H1 (cell line): ENCODE measurements around the gene ALDOC. TPM values are rescaled to one million over a fixed set of nuclear protein-coding genes. Genes with fewer than 3 reads are reported as not detected.

ENCODE experiments used
- CHD1 ChIP-seq: IDR thresholded peaks from 2 replicates; pipeline ENCODE4 v1.6.1; 2012; ENCODE audit warnings: low read depth, low read length, improper control_type of control experiment
- CTCF ChIP-seq, 3 experiments: IDR thresholded peaks; 1 replicate in 2 of 3; 2 replicates in 1 of 3; pipeline versions ENCODE4 v1.5.1 to v1.6.1; 2011; ENCODE audit warnings: low read length in 3 of 3, mild to moderate bottlenecking in 3 of 3, inconsistent platforms in 2 of 3, low read depth in 1 of 3, moderate library complexity in 1 of 3; ENCODE audit not compliant: insufficient read depth in 1 of 3; ENCODE audit errors: control extremely low read depth in 1 of 3
- HDAC6 ChIP-seq: IDR thresholded peaks from one replicate; pipeline ENCODE4 v1.7.1; 2012; ENCODE audit warnings: low read depth, mild to moderate bottlenecking, inconsistent platforms, low read length, moderate library complexity
- MAFK ChIP-seq: IDR thresholded peaks from 2 replicates; pipeline ENCODE4 v1.6.1; 2012; ENCODE audit warnings: low read depth, mild to moderate bottlenecking, improper control_type of control experiment, low read length
- PHF8 ChIP-seq: fragments of 200-600 bp; sonication (generic); conservative IDR thresholded peaks from 2 replicates; pipeline ENCODE4 v1.7.1; 2012; ENCODE audit warnings: low read depth, mild to moderate bottlenecking, inconsistent platforms, low read length, moderate library complexity
- polyA plus RNA-seq, 7 experiments: library from polyadenylated mRNA; depleted of rRNA in 3 of 7; stranded (reverse) in 5 of 7; unstranded in 2 of 7; fragments of >200 nt in 5 of 7; fragments of 200-250 nt in 2 of 7; gene quantifications; 1 replicate in 5 of 7; 2 replicates in 1 of 7; 4 replicates in 1 of 7; pipeline versions ENCODE4 v1.2.1 to v1.2.3, GENCODE V29; 2011 to 2013; ENCODE audit warnings: missing spikeins in 2 of 7, mixed read lengths in 2 of 7
- total RNA-seq: library from RNA; stranded (reverse); fragmentation: NEBNext Ultra II Directional; extraction: Animal tissue kit (Norgen Biotek cat#: 25700); gene quantifications from 2 replicates; pipeline ENCODE4 v1.2.1, GENCODE V29; 2021

ALDOC gene
- total and polyA plus RNA-seq, 2 of the 8 experiments (the other 6 are each of a cell fraction or from before 2014, with no cell fraction given) = 51.6 to 103 TPM

GRCh38 chr17:28612936-28613872, 36.5 kb upstream of the ALDOC start (continued):
- TF ChIP-seq MAFK (no peak), CTCF (IDR thresholded peaks at IDR 0.05; ENCODE audit: control extremely low read depth in 1 of 3, insufficient read depth in 1 of 3, low read depth in 1 of 3, low read length in 3 of 3) (peak; percentile 60 to 77 (median 64)), PHF8 (no peak), CHD1 (no peak), HDAC6 (no peak)
- TF ChIP-seq, all 59 proteins: peak for 2
